ENCODE results near the gene KCNQ1.

The KCNQ1 gene

DNA sequence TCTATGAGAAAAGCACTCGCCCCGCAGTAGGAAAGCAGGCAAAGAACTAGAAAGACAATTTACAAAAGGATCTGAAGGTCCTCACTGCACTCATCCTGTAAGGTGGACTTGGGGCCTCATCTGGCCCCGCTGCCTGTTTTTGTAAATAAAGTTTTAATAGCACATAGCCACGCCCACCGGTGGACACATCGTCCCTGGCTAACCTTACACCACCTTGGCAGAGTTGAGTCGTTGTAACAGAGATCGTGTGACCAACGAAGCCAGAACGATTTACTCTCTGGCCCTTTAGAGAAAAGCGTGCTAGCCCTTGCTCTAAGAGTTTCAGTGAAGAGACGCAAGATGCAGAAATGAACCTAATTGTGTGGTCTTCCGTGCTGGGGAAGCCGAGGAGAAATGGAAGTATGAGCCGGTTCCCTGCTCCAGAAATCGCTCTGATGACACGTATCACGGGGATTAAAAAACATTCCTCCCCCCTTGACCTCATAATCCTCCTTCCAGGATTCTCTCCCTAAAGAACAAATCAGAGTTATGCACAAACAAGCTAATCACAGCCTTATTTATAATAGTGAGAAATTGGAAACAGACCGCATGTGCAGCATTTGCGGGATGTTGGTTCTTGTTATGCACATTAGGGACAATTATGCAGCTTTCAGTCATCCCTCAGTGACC, 360.7 kb downstream of the KCNQ1 start:
- no peak for DNase-seq

DNA sequence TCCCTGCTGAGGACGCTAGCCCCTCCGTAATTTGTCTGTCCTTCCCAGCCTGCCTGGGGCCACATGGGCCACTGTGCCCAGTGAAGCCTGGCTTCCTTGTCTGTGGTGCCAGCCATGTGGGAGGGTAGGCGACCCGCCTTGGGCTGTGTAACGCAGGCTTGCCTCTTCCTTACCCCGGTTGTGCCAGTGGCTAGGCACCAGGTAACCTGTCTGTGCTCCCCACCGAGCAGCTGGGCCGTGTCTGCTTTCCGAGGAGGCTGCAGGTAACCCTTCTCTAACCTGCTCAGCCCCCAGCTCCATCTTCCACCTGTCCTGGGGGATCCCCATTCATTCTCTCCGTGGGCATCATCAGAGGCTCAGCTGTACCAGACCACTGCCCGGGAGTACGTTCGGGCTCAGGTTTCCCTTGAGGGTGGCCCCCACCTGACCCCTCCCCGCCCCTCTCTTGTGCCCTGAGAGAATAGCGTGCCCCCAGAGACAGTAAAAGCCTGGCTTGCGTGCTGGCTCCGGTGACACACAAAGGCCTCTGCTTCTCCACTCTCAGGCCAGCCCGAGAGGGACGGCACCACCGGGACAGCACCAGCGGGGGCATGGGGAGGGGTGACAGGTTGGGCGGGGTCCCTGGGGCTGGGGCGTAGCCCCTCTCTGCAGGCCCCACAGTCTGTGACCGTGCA, 361.7 kb downstream of the KCNQ1 start:
- DNase-seq, result no peak

DNA sequence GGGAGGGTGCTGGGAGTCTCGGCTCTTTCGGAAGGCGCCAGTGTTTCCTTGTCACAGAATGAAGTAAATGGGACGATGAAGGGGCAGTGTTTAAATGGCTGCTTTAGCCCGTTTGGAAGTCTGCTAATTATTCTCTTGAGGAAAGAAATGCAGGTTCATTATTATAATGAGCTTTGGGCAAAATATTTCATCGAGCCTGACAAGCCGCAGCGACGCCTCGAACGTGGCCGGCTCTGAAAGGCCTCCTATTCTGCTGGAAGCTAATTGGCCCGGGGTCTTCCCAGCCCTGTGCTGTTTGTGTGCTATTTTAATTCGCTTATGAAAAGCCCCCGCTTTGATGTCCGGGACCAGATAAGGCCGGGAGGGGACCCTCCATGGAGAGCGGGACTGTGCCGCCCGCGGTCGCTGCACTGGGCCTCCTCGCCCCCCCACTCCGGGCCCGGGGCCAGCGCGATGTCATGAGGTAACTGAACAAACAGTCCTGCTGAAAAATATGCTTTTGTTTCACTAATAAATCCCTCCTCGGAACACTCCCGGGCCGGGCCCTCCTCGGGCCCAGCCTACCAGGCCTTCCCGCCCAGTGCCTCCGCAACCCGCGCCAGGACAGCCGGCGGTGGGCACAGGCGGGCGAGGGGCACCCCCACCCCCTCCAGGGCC, 362.3 kb downstream of the KCNQ1 start:
- DNase-seq, result no peak

DNA sequence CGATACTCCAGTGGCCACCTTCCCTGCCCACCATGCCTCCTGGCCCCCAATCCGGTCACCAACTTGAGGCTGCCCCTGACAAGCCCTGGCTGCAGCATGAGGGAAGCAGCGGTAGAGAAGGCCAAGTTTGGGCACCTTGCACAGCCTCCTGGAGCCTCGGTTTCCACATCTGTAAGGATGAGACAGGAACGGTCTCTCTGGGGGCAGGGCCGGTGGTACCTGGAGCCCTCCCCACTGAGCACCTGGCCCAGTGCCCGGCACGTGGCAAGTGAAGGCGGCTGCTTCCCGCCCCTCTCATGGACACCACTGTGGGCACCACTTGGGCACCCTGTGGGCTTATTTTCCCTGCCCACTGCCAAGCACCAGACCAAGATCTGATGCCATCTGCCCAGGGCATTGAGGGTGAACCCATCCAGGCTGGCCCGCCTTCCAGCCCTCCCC, 363.0 kb downstream of the KCNQ1 start:
- no peak for DNase-seq

DNA sequence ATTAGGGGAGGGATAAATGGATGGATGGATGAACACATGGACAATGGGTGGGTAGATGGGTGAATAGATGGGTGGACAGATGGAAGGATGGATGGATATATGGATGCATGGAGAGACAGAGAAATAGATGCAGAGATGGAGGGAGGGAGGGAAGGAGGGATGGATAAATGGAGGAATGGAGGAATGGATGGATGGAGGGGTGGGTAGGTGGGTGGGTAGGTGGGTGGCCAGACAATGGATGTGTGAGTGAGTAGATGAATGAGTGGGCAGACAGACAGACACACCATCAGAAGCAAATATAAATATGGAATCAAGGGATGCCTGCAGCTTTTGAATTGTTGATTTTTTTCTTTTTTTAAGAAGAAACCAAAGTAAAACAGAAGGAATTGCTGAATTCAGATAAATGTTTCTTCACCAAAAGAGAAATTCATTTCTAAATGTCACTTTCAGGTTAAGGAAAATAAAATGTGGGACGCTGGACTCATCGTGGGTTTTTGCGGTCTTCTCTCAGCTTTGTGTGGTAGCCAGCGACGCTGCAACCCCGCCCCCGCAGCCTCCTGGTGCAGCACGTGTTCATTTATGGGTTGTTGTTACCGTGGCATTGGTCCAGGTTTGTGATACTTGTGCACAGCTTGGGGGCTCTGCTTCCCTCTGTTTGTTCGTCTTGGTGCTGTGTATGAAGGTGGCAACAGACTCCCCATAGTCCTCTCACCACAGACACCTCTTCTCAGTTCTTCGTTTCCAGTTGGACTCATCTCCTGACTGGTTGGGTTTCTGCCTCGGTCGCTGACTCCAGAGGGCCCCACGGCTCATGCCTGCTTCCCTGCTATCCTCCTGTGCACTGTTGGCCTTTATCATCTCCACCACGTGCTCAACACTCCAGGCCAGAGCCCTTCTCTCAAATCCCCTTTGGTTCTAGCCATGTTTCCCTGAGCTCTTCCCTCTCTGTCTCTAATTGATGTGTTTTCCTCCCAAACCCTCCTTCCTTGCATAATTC, 364.3 kb downstream of the KCNQ1 start:
- DNase-seq, result no peak

GRCh38 chr11:2809854-2810253, 365.0 kb downstream of the KCNQ1 start:
- DNase-seq, result no peak

GRCh38 chr11:2810411-2811205, 365.8 kb downstream of the KCNQ1 start:
- DNase-seq, result no peak

DNA sequence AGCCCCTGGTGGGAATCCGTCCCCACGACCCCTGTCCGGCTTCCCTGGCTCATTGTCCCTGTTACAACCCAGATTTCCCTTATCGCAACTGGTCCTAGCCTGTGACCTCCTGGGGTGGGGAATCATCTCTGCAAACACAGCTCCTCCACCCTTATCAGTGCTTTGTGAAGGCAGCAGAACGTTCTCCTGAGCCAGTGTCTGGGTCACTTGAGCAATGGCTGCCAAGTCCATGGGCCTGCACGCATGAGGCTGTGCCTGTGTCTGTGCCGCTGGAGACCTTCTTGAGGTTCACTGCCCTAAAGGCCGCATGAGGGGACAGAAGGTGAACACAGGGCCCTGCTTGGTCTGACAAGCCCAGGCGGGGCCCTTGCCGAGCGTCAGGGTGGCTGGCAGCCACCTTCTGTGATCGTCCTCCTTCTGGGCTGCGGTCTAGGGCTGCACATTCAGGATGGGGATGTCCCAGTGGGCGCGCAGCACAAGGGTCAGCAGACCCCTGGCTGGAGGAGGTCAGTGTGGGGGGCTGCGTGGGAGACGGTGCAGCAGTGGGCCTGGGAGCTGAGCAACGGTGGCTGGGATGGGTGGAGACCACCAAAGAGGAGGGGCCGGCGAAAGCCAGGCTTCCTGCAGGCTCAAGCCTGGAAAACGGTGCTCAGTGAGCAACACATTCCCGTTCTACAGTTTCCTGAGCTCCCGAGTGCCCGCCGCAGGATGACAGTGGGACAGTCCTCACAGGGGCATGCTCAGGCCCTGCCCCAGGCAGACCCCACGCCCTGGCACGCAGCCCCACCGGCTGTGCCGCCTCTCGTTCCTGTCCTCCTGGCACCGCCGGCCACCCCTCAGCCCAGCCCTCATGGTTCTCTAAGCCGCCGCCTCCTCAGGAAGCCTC, 366.6 kb downstream of the KCNQ1 start:
- no peak for DNase-seq

GRCh38 chr11:2812371-2812991, 367.7 kb downstream of the KCNQ1 start:
- no peak for DNase-seq

DNA sequence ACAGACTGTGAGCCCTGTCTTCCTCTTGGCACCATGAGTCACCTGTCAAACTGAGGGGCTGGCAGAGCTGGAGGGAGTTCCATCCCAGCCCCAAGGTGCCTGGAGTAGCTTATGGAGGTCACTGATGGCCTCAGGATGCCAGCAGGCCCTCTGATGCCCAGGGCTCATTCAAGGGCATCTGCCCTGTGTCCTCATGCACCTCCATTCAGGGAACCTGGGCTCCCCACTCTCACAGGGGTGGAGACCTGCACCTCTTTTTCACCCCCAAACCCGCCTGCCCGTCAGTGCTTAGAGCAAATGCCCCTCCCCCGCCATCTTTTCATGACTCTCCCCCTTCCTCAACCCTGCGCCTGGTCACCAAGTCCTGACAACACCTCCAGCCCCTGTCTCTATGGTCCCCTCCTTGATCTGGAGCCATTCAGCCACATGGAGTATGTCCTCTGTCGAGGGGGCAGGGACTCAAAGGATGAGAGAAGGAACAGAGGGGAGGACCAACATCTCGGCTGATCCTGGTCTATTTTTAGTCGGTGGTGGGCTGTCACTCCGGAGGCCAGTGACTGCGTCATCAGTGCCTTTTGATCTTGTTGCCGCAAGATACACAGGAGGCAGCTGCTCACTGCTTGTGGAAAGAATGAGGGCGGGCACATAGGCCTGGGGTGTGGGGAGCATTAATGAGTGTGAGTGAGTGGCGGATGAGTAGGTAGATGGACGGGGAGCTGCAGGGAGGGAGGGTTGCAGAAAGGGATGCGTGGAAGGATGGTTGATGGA, 368.5 kb downstream of the KCNQ1 start:
- no peak for DNase-seq

GRCh38 chr11:2813968-2814367, 369.2 kb downstream of the KCNQ1 start:
- DNase-seq, result no peak

DNA sequence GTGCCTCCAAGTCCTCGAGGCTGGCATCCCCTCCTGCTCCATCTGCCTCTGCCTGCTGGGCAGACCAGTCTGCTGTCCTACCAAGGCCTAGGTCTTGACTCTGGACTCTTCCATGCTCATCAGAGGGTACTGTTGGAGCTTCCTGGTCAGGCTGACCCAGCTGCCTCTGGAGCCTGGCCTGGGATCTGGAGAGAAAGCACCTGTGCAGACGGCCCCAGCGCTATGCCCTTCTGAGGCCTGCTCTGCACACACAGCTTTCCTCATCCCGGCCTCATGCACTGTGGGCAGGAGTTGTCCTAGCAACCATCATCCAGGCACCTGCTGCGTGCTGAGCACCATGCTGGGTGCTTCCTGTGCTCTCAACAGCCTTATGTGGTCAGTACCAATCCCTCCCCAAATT, 369.9 kb downstream of the KCNQ1 start:
- no peak for DNase-seq

DNA sequence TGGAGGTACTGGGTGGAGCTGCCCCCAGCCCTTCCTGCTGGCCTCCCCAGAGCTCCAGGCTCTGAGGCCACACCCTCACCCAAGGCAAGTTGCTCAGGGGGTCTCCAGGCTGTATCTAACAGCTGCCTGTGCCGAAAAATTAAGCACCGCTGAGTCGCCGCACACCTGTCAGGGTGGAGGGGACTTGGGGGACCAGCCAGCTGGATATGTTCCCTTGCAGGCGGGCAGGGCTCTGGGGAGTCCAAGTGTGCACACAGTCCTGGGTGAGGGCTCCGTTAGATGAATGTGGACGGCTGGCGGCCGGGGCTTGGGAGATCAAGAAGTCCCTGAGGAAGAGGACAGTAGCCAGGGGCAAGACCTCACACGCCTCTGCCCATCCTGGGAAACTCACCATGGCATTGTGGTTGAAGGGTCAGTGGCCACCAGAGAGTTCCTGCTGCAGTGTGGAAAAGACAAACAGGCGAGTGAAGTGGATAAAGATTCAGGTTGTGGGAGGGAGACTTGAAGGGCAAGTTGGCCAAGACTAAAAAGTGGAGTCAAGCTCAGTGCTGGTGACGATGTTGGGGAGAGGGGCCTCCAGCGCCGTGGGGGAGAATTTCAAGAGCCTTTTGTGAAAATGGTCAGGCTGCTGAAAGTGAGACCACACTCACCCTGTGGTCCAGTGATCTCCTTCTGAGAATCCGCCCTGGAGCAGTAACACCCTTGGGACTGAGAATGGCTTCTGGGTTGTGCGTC, 371.1 kb downstream of the KCNQ1 start:
- DNase-seq, result no peak

DNA sequence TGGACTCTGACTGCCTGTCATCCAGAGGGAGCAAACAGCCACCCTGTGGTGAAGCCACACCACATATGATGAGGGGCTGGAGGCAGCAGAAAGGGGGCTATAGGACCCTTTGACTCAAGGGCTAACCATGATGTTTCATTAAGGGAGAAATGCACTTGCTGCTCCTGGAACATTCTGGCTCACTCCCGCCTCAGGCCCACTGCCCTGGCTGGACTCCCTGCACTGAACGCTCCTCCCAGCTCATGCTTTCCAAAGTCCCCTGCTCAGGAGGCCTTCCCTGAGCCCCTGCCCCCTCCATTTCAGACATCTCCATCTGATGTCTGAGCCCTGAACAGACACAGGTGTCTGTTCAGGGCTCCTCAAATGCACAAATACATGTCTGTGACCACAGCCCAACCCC, 371.7 kb downstream of the KCNQ1 start:
- no peak for DNase-seq

DNA sequence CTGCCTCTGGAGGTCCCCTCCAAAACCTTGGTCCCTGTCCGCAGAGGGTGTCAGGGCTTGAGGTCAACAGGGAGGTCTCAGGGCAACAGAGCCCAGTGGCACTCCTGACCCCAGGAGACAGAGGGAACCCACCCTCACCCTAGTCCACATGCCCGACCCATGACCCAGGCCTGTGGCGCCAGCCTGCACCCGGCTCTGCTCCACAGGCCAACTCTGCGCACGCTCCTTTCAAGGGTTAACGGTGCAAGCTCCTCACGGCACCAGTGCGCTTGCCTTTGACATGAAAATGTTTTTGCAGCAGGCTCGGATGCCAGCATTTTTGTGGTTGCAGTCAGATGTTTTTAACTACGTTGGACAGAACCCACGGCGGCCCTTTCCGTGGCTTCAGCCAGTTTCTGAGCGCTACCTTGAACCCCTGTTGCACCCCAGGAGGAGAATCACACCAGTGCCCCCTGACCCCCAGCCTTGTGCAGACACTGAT, 372.2 kb downstream of the KCNQ1 start:
- DNase-seq, result peak; percentile 18

- DNase-seq, result no peak
Observed at GRCh38 chr11:2817431-2817830, 372.6 kb downstream of the KCNQ1 start.

- no peak for DNase-seq
Observed at GRCh38 chr11:2818021-2818420, 373.2 kb downstream of the KCNQ1 start.

GRCh38 chr11:2818503-2818902, 373.7 kb downstream of the KCNQ1 start:
- DNase-seq, result no peak

DNA sequence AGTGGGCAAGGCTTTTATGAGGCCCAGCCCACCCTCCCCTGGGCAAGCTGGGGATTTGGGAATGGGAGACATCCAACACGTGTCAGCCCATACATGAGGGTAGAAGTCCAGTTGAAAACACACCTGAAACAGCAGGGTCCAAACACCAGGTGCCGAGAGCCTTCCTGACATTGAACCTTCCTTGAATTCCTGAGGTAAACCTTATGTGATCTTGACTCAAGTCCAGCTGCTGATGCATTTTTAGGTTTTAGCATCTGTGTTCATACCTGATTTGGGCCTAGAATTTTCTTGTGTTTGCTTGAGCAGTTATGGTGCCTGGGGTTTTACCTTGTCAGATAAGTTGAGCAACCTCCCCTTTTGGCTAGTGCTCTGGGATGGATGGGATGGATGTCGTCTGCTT, 374.5 kb downstream of the KCNQ1 start:
- no peak for DNase-seq
